ENCODE measurements around the gene AKAP6. TPM values are rescaled to one million over a fixed set of nuclear protein-coding genes. Genes with fewer than 3 reads are reported as not detected.

AKAP6 gene
- total and polyA plus RNA-seq, 2 of the 8 experiments (the other 6 are each of a cell fraction or from before 2014, with no cell fraction given): 0.09 to 0.89 TPM

DNA sequence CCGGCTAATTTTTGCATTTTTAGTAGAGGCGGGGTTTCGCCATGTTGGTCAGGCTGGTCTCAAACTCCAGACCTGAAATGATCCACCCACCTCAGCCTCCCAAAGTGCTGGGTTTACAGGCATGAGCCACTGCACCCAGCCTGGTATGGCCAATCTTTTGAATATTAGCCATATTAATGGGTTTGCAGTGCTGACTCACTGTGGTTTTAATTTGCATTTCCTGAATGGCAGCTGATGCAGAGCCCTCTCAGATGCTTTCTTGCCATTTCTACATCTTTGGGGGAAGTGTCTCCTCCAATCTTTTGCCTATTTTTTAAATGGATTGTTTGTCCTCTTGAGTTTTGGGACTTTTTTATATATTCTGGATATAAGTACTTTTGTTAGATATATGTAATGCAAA is 554.1 kb downstream of the AKAP6 start:
- WGBS, 2 experiments (ENCODE audit: extremely low coverage in 1 of 2, insufficient coverage in 1 of 2, insufficient read length in 1 of 2, insufficient replicate concordance in 2 of 2, low coverage in 1 of 2, low lambda C conversion rate in 2 of 2, missing lambda C conversion rate in 1 of 2): 97% methylated on average over 3 of the region's 3 CpGs; no CpG with 5 or more reads in 1 of the 2 experiments
- H3K23me2 ChIP-seq (ENCODE audit: low read depth, low read length): no peaks in the 10 kb centered on the region
- H2BK20ac ChIP-seq (ENCODE audit: low read length): no peak overlapping the region
- ChIA-PET CTCF (ENCODE audit: partially characterized antibody) (no interaction called here), POLR2A (ENCODE audit: partially characterized antibody) (no interaction called here)
- no peaks in the 10 kb centered on the region for H3K36me3 ChIP-seq (ENCODE audit: control insufficient read depth in 2 of 4, insufficient read depth in 4 of 4, low read length in 3 of 4)
- no peak overlapping the region for H3K56ac ChIP-seq (replicated peaks; ENCODE audit: insufficient read length, low read depth, low read length)
- no peak overlapping the region for H3K18ac ChIP-seq (ENCODE audit: extremely low read depth, low read length)
- no peak overlapping the region for H2BK12ac ChIP-seq (ENCODE audit: low read depth, low read length)
- no peak overlapping the region for H4K5ac ChIP-seq (ENCODE audit: insufficient read length, low read depth, low read length)
- no peak overlapping the region for H3K4ac ChIP-seq (replicated peaks; ENCODE audit: insufficient read length, low read depth, low read length)
- H2BK120ac ChIP-seq (replicated peaks; ENCODE audit: low read depth, low read length): no peak overlapping the region
- no peak overlapping the region for H3K14ac ChIP-seq (ENCODE audit: insufficient read length)
- DNase-seq (ENCODE audit: low read depth in 1 of 2, low spot score in 2 of 2) (no peak), FAIRE-seq (no peak)
- no peak overlapping the region for H3K9ac ChIP-seq (replicated peaks in 1 of 4; ENCODE audit: extremely low read depth in 1 of 4, low read depth in 3 of 4, low read length in 3 of 4)
- peaks cover 0 to 2% (median 0%) of the 10 kb centered on the region in 4 experiments; a peak in 1 of 7 replicates for H3K27me3 ChIP-seq (replicated peaks in 1 of 4; ENCODE audit: control insufficient read depth in 3 of 4, extremely low read depth in 1 of 4, insufficient read depth in 3 of 4, low read length in 3 of 4)
- no peaks in the 10 kb centered on the region for H3K9me3 ChIP-seq (ENCODE audit: insufficient read depth in 2 of 2, low read depth in 1 of 2, low read length in 1 of 2)
- no peak for TF ChIP-seq TAF7 (optimal IDR thresholded peaks at IDR 0.05; ENCODE audit: borderline replicate concordance, low read depth, low read length)
- no peak for TF ChIP-seq RAD21 (IDR thresholded peaks at IDR 0.05 in 1 of 2, conservative IDR thresholded peaks at IDR 0.05 in 1 of 2; ENCODE audit: low read depth in 2 of 2, low read length in 2 of 2)
- no peak for TF ChIP-seq POU5F1 (IDR thresholded peaks at IDR 0.05; ENCODE audit: low read depth, low read length)
- no peak for TF ChIP-seq TAF1 (IDR thresholded peaks at IDR 0.05; ENCODE audit: low read depth, low read length)
- no peak for TF ChIP-seq ZNF274 (IDR thresholded peaks at IDR 0.05; ENCODE audit: borderline replicate concordance, extremely low read depth, low read length)
- no peak for TF ChIP-seq SIN3A (conservative IDR thresholded peaks at IDR 0.05 in 1 of 2, IDR thresholded peaks at IDR 0.05 in 1 of 2; ENCODE audit: low read depth in 1 of 2, low read length in 2 of 2)
- TF ChIP-seq EZH2 (IDR thresholded peaks at IDR 0.05; ENCODE audit: low read depth, low read length, severe bottlenecking): no peak
- no peak for TF ChIP-seq KDM4A (IDR thresholded peaks at IDR 0.05; ENCODE audit: low read depth, low read length, severe bottlenecking)
- TF ChIP-seq RBBP5 (IDR thresholded peaks at IDR 0.05; ENCODE audit: borderline replicate concordance, low read depth, low read length): no peak
- no peak for TF ChIP-seq POLR2A (IDR thresholded peaks at IDR 0.05; ENCODE audit: control extremely low read depth in 1 of 2, low read depth in 2 of 2, low read length in 2 of 2)
- TF ChIP-seq, protein P1, sequence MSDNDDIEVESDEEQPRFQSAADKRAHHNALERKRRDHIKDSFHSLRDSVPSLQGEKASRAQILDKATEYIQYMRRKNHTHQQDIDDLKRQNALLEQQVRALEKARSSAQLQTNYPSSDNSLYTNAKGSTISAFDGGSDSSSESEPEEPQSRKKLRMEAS (IDR thresholded peaks at IDR 0.05): no peak
- TF ChIP-seq SAP30 (IDR thresholded peaks at IDR 0.05; ENCODE audit: insufficient read depth, insufficient replicate concordance, low read length): no peak
- no peaks in the 10 kb centered on the region for H3K79me1 ChIP-seq (ENCODE audit: low read depth, low read length)
- no peak overlapping the region for H3K23ac ChIP-seq (ENCODE audit: insufficient read length)
- H4K20me1 ChIP-seq (replicated peaks in 1 of 2; ENCODE audit: control insufficient read depth in 1 of 2, insufficient read depth in 2 of 2, low read length in 2 of 2): no peaks in the 10 kb centered on the region
- H2AK5ac ChIP-seq (ENCODE audit: low read depth, low read length): no peak overlapping the region
- H2BK15ac ChIP-seq (ENCODE audit: low read length): no peak overlapping the region
- H3K4me2 ChIP-seq (ENCODE audit: insufficient read depth in 1 of 2, low read depth in 2 of 2, low read length in 2 of 2): no peak overlapping the region
- no peak overlapping the region for H3K4me3 ChIP-seq (ENCODE audit: extremely low read depth in 1 of 4, insufficient read depth in 2 of 4, low read depth in 3 of 4, low read length in 4 of 4)
- no peaks in the 10 kb centered on the region for H3K79me2 ChIP-seq (ENCODE audit: control insufficient read depth in 1 of 2, insufficient read depth in 2 of 2, low read length in 2 of 2)
- no peak overlapping the region for H4K8ac ChIP-seq (ENCODE audit: extremely low read depth, insufficient read depth, low read length)
- no peak overlapping the region for H2AFZ ChIP-seq (ENCODE audit: low read length)
- no peak overlapping the region for H3K27ac ChIP-seq (ENCODE audit: low read depth, low read length)
- no peak overlapping the region for H4K91ac ChIP-seq (replicated peaks; ENCODE audit: insufficient read length, low read length)
- no peak overlapping the region for H2BK5ac ChIP-seq (ENCODE audit: low read depth, low read length)
- no peaks in the 10 kb centered on the region for H3K4me1 ChIP-seq (replicated peaks in 1 of 4; ENCODE audit: control insufficient read depth in 3 of 4, insufficient read depth in 4 of 4, low read length in 3 of 4)
